Stimulated activated naive CD8-positive, alpha-beta T cell treated with anti-CD3 and anti-CD28 coated beads, Interleukin-15, Interleukin-2, amounts not matched to agents 100 ng/mL and 50 ng/mL, for 24 hours (primary cell): ENCODE results near the gene MROH9.

Experiments used
- H3K27ac Mint-ChIP-seq: one replicate; pipeline ENCODE4 v1.8.0; 2021; ENCODE audit warnings: mild to moderate bottlenecking, mixed read lengths
- H3K27me3 Mint-ChIP-seq: one replicate; pipeline ENCODE4 v1.8.0; 2021; ENCODE audit warnings: mixed read lengths
- H3K36me3 Mint-ChIP-seq: one replicate; pipeline ENCODE4 v1.8.0; 2021; ENCODE audit warnings: low read depth, mixed read lengths
- H3K4me1 Mint-ChIP-seq: one replicate; pipeline ENCODE4 v1.8.0; 2021; ENCODE audit warnings: low read depth, mixed read lengths
- H3K4me3 Mint-ChIP-seq: one replicate; pipeline ENCODE4 v1.8.0; 2021; ENCODE audit warnings: mild to moderate bottlenecking, mixed read lengths
- H3K9me3 Mint-ChIP-seq: one replicate; pipeline ENCODE4 v1.8.0; 2021; ENCODE audit warnings: mixed read lengths

The MROH9 gene

DNA sequence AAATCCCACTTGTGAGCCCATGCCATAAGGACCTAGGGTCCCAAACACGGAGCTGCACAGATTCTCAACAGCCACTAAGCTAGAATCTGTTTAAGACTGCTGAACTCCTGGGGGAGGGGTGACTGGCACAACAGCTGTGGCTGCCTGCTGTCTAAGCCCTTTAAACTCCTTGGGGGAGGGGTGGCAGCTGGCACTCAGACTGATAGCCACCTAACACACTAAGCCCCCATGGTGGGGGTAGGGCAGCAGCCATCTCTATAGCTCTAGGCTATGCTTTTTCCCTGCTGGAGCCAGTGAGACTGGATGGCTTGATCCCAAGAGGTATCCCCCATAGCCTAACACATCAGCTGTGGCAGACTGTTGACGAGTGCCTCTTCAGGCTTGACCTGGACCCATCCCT is 82.1 kb downstream of the MROH9 start:
- peaks cover 6% of the 10 kb centered on the region for H3K9me3 Mint-ChIP-seq
- no peaks in the 10 kb centered on the region for H3K36me3 Mint-ChIP-seq
- H3K27me3 Mint-ChIP-seq = peaks cover 11% of the 10 kb centered on the region
- no peak overlapping the region for H3K27ac Mint-ChIP-seq
- H3K4me1 Mint-ChIP-seq = no peaks in the 10 kb centered on the region
- H3K4me3 Mint-ChIP-seq = no peak overlapping the region

DNA sequence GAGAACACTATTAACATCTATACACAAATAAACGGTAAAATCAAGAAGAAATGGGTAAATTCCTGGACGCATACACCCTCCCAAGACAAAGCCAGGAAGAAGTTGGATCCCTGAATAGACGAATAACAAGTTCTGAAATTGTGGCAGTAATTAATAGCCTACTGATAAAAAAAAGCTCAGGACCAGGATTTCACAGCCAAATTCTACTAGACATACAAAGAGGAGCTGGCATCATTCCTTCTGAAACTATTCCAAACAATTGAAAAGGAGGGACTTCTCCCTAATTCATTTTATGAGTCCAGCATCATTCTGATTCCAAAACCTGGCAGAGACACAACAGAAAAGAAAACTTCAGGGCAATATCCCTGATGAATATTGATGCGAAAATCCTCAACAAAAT is 84.6 kb downstream of the MROH9 start:
- Mint-ChIP-seq H3K36me3 (no peaks in the 10 kb centered on the region), H3K27ac (no peak overlapping the region), H3K27me3 (peaks cover 7% of the 10 kb centered on the region), H3K4me3 (no peak overlapping the region), H3K9me3 (peaks cover 6% of the 10 kb centered on the region), H3K4me1 (no peaks in the 10 kb centered on the region)

DNA sequence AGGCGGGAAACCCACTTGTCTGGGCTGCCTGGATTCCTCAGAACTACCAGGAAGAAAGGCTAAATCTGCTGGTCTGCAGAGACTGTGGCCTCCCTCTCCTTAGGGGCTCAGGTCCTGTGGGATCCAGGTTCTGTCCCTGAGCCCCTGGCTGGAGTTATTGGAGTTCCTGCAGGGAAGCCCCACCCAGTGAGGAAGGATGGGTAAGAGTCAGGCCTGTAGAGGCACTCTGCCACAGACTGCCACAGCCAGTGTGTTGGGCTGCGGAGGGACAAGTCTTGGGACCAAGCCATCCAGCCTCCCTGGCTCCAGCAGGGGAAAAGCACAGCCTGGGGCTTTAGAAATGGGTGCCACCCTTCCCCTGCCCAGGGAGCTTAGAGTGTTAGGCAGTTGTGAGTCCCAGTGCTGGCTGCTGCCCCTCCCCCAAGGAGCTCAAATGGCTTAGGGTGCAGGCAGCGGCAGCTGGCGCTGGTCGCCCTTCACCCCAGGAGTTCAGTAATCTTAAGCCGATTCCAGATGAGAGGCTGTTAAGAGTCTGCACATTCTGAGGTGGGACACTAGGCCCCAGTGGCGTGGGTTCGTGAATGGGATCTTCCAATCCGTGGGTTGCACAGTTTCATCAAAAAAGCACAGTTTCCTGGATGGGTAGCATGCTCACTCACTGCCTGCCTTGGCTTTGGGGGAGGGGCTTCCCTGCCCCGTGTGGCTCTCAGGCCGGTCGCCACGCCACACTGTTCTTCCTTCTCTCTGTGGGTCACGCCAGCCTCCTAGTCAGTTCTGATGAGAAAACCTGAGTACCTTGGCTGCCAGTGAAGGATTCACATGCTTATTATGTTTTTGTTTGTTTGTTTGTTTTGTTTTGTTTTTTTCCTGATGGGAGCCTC is 97.7 kb downstream of the MROH9 start:
- no peak overlapping the region for H3K4me3 Mint-ChIP-seq
- H3K36me3 Mint-ChIP-seq = no peaks in the 10 kb centered on the region
- no peaks in the 10 kb centered on the region for H3K4me1 Mint-ChIP-seq
- H3K27ac Mint-ChIP-seq = no peak overlapping the region
- H3K27me3 Mint-ChIP-seq = peaks cover 23% of the 10 kb centered on the region
- peaks cover 5% of the 10 kb centered on the region for H3K9me3 Mint-ChIP-seq

DNA sequence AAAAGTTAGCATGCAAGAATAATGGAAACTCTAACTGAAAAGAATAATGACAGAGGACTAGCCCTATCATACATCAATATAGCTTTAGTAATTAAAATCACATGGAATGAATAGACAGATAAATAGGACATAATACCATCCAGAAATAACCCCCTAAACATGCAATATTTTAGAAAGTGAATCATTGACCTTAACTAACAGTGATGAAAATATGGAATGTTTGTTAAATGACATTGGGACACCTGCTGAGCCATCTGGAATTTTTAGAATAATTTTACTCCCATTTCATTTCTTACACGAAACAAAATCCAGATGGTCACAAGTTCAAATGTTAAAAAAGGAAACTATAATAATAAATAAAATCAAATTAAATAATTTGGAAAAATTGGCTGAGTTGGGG is 102.3 kb downstream of the MROH9 start:
- H3K9me3 Mint-ChIP-seq = no peaks in the 10 kb centered on the region
- no peaks in the 10 kb centered on the region for H3K4me1 Mint-ChIP-seq
- H3K27ac Mint-ChIP-seq = no peak overlapping the region
- no peak overlapping the region for H3K4me3 Mint-ChIP-seq
- no peaks in the 10 kb centered on the region for H3K36me3 Mint-ChIP-seq
- H3K27me3 Mint-ChIP-seq = no peaks in the 10 kb centered on the region

DNA sequence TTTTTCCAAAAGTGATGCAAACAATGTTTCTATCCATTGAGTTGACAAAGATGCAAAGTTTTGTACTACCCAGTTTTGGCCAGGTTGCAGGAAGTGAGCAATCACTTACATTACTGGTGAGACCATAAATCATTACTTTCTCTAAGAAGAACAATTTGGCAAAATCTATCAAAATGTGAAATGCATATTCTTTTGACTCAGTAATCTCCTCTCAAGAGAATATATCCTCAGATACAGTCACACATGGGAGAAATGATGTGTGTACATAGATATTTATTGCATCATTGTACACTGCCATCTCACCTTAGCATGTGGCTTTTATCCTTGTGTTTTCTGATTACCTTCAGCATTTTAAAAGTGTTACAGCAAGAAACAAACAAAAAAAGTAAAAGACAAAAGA is 103.0 kb downstream of the MROH9 start:
- Mint-ChIP-seq H3K9me3 (no peaks in the 10 kb centered on the region), H3K4me1 (no peaks in the 10 kb centered on the region), H3K27me3 (no peaks in the 10 kb centered on the region), H3K36me3 (no peaks in the 10 kb centered on the region), H3K4me3 (no peak overlapping the region), H3K27ac (no peak overlapping the region)

DNA sequence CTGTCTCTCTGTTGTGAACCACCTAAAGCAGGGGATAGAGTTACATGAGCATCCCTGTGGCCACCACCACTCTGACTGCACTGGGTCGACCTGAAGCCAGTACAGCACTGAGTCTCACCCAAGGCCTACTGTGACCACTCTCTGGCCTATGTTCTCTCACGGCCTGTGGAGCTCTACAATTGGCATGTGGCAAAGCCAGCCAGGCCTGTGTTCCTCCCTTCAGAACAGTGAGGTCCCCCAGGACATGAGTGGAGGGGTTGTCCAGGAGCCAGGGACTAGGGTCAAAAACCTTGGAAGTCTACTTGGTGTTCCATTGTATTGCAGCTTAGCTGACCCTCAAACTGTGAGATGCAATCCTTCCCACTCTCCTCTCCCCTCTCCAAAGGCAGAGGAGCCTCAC is 112.7 kb downstream of the MROH9 start:
- Mint-ChIP-seq H3K27me3 (peaks cover 14% of the 10 kb centered on the region), H3K36me3 (no peaks in the 10 kb centered on the region), H3K4me3 (no peak overlapping the region), H3K27ac (no peak overlapping the region), H3K4me1 (no peaks in the 10 kb centered on the region), H3K9me3 (peaks cover 33% of the 10 kb centered on the region)

DNA sequence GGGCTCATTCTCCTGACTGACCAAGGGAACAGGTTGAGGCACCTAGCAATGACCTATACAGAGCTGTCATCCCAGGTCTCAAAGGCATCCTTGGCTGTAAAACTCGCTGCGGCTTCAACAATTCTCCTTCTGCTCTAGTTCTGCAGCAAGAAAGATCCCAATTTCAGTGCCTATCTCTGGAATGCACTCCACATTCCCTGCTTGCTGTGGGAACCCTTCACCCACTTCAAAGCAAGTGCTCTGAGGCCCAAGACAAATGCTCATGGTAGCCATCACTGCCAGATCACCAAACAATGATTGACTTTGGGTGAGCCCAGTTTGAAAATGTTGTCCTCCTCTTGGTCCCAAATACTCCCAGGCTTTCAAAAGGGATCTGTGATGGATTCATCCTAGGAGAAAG is 117.6 kb downstream of the MROH9 start:
- H3K27me3 Mint-ChIP-seq = peaks cover 10% of the 10 kb centered on the region
- no peaks in the 10 kb centered on the region for H3K4me1 Mint-ChIP-seq
- peaks cover 7% of the 10 kb centered on the region for H3K9me3 Mint-ChIP-seq
- no peak overlapping the region for H3K4me3 Mint-ChIP-seq
- H3K36me3 Mint-ChIP-seq = no peaks in the 10 kb centered on the region
- no peak overlapping the region for H3K27ac Mint-ChIP-seq

DNA sequence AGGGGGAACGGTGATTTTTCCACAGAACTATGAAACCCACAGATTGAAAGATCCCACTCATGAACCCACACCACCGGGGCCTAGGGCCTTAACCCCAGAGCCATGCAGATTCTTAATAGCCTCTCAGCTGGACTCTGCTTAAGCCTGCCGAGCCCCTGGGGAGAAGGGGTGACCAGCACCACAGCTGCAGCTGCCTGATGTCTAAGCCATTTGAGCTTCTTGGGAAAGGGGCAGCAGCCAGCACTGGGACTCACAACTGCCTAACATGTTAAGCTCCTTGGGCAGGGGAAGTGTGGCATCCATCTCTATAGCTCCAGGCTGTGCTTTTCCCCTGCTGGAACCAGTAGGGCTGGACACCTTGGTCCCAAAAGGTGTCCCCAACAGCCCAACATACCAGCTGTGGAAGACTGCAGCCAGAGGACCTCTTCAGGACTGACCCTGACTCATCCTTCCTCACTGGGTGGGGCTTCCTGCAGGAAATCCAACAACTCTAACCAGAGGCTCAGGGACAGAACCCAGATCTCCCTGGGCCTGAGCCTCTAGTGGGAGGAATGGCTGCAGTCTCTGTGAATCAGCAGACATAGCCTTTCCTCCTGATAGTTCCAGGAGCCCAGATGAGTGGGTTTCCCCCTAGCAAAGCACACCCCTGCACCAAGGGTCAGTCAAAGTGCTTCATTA is 120.8 kb downstream of the MROH9 start:
- Mint-ChIP-seq H3K4me3 (no peak overlapping the region), H3K9me3 (no peaks in the 10 kb centered on the region), H3K27me3 (peaks cover 5% of the 10 kb centered on the region), H3K27ac (no peak overlapping the region), H3K36me3 (no peaks in the 10 kb centered on the region), H3K4me1 (no peaks in the 10 kb centered on the region)

DNA sequence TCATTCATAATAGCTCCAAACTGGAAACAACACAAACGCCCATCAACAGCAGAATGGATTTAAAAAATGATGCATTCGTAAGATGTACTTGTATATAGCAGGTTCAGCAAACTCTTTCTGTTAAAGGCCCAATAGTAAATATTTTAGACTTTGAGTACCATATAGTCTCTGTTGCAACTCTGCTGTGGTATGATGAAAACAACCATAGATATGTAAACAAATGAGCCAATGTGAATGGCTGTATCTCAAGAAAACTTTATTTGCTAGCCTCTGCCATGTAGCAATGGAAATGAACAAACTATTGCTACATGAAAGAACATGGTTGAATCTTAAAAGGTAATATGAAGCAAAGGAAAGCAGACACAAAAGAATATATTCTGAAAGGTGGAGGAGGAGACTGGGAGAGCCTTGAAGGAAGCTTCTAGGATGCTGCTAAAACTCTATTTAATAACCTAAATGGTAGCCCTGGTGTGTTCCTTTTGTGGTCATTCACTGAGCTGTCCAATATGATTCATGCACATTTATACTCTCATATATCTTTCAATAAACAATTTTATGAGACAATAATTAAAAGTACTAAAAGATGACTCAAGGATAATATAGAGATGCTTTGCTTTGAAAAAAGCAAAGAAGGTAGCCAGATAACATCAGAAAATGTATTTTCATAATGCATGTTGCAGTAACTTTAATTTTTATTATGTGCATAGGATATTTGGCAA is 126.2 kb downstream of the MROH9 start:
- Mint-ChIP-seq H3K4me1 (no peaks in the 10 kb centered on the region), H3K9me3 (no peaks in the 10 kb centered on the region), H3K36me3 (no peaks in the 10 kb centered on the region), H3K4me3 (no peak overlapping the region), H3K27ac (no peak overlapping the region), H3K27me3 (no peaks in the 10 kb centered on the region)

DNA sequence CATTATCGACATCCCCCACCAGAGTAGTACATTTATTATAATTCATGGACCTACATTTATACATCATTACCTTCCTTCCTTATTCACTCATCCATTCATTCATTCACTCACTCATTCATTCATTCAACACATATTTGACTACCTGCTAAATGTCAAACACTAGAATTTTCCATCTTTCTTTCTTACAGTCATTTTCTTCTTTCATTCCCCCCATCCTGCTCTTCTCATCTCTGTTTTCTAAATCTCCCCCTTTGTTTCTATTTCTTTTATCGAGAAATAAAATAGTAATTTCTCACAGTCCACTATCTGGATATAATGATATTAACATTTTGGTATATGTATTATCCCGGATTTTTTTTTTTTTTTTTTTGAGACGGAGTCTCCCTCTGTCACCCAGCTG is 127.6 kb downstream of the MROH9 start:
- H3K27me3 Mint-ChIP-seq = no peaks in the 10 kb centered on the region
- no peaks in the 10 kb centered on the region for H3K4me1 Mint-ChIP-seq
- no peaks in the 10 kb centered on the region for H3K9me3 Mint-ChIP-seq
- no peaks in the 10 kb centered on the region for H3K36me3 Mint-ChIP-seq
- no peak overlapping the region for H3K4me3 Mint-ChIP-seq
- H3K27ac Mint-ChIP-seq = no peak overlapping the region

DNA sequence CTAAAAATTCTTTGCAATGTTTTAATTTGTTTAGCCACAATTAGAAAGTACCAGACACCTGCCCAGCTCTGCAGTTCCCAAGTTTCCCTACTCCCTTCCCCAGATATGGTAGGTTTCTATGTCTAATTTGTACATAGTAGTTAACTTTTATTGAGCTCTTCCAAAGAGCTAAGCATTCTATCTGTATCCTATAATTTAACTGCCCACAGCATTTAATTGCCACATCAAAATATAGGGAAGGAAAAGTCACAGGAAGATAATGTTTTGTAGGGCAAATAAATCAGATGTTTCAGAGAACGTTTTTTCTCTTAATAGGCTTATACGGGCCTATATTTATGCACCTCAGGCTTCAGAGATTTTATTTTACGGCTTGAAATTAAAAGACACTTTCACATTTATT is 139.7 kb downstream of the MROH9 start:
- Mint-ChIP-seq H3K36me3 (no peaks in the 10 kb centered on the region), H3K9me3 (no peaks in the 10 kb centered on the region), H3K27me3 (no peaks in the 10 kb centered on the region), H3K4me3 (no peak overlapping the region), H3K27ac (no peak overlapping the region), H3K4me1 (no peaks in the 10 kb centered on the region)

DNA sequence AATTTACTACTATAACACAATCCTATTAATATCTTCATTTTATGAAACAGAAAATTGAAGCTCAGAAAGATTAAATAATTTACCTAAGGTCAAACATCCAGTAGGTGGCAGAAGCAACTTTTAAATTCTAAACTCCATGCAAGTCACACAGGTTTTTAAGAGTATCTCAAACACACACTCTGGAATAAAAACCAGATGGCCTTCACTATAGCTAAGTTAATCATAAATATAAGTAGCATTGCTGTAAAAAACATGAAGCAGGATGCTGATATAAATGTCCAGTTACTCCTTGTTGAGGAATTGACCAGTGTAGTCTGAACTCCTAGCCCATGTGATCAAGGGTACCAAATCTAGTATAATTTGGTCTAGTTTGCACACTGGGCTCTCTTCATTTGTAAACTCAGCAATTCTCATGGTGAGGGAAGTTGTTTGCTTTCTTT is 146.0 kb downstream of the MROH9 start:
- Mint-ChIP-seq H3K36me3 (no peaks in the 10 kb centered on the region), H3K4me1 (no peaks in the 10 kb centered on the region), H3K4me3 (no peak overlapping the region), H3K27me3 (peaks cover 4% of the 10 kb centered on the region), H3K27ac (no peak overlapping the region), H3K9me3 (no peaks in the 10 kb centered on the region)

DNA sequence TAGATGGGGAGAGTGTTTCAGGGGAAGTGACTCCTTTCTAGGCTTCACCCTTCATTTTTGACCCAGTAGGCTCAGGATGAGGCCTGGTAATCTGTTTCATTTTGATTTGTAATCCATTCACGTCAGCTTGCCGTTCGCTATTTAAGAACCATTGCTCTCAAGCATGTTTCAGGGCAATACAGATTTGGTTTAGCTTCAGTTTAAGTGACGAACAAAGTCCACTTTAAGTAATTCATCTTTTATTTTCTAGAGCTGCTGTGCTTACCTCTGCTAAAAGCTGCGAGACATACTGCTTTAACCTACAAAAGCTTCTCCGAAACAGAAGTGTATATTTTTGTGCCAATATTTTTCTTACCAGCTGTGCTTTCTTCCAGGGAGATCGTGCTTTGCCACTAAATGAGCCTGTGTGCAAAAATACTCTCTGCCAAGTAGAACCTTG is 146.4 kb downstream of the MROH9 start:
- Mint-ChIP-seq H3K27me3 (peaks cover 4% of the 10 kb centered on the region), H3K4me3 (no peak overlapping the region)

DNA sequence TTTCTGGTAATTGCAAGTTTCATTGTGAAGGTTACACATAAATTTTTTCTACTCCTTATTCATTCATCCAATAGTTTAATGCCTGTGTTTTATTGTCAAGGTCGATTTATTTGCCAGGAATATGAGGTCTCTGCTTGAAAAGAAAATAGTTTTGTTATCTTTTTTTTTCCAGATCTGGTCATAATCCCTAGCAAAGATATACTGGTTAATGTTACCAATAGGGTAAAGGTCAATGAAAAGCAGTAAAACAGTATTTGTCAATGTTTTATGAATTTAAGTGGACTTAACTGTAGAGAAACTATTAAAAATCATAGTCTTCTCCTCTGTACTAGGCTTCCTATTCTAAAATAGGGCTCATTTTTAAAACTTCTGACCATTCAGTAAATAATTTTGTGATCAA is 147.3 kb downstream of the MROH9 start:
- no peak overlapping the region for H3K4me3 Mint-ChIP-seq
- H3K9me3 Mint-ChIP-seq = no peaks in the 10 kb centered on the region
- no peaks in the 10 kb centered on the region for H3K36me3 Mint-ChIP-seq
- H3K27me3 Mint-ChIP-seq = peaks cover 4% of the 10 kb centered on the region
- H3K4me1 Mint-ChIP-seq = no peaks in the 10 kb centered on the region
- H3K27ac Mint-ChIP-seq = no peak overlapping the region

More for the DNA sequence above, 146.4 kb downstream of the MROH9 start:
- Mint-ChIP-seq H3K4me1 (no peaks in the 10 kb centered on the region), H3K36me3 (no peaks in the 10 kb centered on the region), H3K9me3 (no peaks in the 10 kb centered on the region), H3K27ac (no peak overlapping the region)

DNA sequence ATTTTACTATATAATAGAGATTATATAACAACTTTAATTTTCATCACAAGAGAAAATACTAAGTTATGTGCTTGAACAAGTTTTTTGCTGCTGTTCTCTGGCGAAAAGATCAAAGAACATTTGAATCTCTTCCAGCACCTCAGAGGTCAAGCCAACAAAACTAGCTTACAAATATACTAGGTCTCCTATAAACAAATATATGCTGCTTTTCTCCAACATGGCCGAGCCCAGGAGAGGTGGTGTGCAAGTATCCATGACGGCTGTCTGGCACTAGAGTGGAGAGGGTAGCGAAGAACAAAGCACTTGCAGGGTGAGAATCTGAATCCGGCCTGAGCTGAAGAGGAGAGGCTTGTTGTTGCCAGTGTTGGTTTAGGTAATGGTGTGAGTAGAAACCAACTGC is 147.9 kb downstream of the MROH9 start:
- H3K9me3 Mint-ChIP-seq = no peaks in the 10 kb centered on the region
- H3K27ac Mint-ChIP-seq = no peak overlapping the region
- H3K4me3 Mint-ChIP-seq = no peak overlapping the region

More for the DNA sequence above, 147.9 kb downstream of the MROH9 start:
- H3K4me1 Mint-ChIP-seq = no peaks in the 10 kb centered on the region
- peaks cover 4% of the 10 kb centered on the region for H3K27me3 Mint-ChIP-seq
- H3K36me3 Mint-ChIP-seq = no peaks in the 10 kb centered on the region
